GM21515 (cell line): ENCODE data around the gene PIP5K1B.

Experiments
- ATAC-seq: cut with Tn5 transposase; IDR thresholded peaks from one replicate; pipeline ENCODE4 v1.9.1; 2021; ENCODE audit not compliant: unreplicated experiment

Gene PIP5K1B

DNA sequence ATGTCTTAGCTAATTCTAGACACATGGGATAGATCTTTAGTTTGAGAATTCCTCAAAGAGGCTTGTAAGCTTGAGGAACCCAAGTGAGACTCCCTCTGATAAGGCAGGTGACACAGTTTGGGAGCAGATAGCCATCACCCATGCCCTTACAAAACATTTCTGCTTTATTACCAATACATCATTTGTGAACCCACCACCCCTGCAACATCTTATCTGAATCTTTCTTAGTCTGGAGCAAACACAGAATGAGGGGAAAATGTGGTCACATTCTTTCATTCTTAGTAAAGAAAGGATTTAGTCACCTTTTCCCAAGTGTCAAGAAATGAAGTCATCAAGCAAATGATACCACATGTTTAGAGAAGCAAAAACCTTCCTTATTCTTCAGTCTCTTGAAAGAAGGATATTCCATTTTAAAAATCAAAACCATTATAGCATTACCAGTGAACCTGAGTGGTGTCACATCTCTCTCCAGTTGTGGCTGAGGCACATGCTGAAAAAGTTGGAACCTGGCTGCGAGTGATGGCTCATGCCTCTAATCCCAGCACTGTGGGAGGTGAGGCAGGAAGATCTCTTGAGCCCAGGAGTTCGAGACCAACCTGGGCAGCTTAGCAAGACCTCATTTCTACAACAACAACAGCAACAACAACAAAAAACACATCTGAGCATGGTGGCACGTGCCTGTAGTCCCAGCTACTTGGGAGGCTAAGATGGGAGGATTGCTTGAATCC lies 243.0 kb downstream of the PIP5K1B start:
- ATAC-seq = no peak

DNA sequence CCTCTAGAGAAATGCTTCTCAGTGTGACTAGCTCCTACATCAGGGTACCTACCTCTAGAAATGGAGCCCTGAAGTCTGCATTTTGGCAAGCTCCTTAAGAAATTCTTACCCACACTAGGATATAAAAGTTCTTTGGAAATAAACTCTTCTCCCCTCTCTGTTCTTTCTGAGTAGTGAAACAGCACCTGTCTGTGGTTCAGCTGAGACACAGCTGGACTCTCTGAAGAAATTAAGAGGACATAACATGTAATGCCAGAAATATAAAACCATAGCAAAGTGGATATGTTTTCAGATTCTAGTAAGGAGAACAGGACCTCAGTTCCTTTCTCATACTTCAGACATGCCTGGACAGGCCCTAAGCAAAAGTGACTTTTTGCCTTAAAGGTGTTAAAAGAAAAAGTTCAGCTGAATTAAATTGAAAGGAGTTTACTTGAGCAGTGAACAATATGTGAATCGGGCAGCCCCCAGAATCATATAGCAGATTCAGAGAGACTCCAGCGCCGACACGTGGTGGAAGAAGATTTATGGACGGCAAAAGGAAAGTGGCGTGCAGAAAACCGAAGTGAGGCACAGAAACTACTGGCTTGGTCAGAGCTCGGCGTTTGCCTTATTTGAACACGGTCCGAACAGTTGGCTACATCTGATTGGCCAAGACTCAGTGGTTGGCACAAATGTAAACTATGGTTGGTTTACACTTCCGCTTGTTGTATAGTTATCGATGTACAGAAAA lies 244.4 kb downstream of the PIP5K1B start:
- ATAC-seq = no peak

DNA sequence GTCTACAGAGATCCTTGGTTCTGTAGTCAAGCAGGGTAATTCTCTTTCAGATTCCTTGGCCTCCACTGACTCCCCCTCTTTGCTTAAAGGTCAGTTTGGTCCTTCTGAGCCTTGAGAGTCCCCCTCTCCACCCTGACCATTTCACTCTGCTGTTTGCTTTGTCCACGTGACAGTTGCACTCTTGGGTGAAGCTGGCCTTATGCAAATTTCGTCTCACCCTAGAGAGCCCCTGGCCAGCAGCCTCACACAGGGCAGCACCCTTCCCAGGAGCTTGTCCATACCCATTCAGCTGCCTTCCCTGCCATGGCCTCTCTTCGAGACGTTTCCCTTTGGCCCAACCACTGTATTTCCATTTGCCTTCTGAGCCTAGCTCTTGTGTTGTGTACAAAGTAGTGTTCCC lies 245.1 kb downstream of the PIP5K1B start:
- no peak for ATAC-seq

DNA sequence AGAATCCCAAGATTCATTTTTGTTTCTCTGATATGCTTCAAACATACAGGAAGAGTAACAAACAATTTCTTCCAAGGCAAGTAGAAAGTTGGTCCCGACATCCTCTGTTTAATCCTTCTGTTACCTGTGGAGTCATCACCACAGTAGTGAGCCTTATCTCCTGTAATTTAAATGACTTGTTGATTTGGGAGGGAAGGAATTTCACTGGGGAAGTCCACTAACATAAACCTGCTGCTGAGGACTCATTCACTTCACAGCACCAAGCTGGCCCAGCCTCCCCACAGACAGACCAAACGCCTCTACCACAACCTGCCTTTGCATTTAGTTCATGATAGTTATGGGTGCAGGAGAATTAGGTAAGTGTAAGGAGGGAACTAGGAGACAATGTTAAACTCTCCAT lies 245.6 kb downstream of the PIP5K1B start:
- ATAC-seq = no peak

DNA sequence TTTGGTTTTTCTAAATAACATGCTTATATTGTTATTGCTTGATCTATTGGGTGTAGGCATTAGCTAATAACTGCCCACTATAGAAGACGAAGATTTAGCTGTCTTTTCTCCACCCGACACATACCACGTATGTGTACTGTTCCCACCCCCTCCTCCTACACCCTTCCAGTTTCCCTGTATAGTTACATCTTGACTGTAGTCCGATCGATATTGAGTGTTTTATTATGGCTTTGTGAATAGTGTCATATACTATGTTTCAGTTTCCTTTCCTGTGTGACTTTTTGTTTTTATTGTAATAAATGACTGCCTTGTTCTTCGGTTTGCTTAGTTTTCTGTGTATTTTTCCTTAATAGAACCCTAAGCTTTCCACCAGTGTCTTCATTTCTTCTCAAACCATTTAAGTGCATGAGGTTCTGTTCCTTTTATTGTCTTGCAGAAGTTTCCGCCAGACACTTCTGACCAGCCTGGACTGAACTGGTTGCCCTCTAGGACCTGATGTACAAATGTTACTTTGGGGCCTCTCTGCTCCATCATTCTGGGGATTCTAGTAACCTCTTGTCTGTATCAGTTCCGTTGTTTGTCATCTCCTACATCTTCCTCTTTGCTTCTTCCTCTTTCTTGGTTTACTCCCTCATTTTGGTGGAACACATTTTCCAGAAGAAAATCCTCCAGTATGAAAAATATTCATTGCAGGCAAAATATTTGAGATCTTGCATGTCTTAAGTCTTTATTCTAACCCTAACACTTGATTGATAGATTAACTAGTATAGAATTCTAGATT lies 247.0 kb downstream of the PIP5K1B start:
- peak; percentile 60 for ATAC-seq

DNA sequence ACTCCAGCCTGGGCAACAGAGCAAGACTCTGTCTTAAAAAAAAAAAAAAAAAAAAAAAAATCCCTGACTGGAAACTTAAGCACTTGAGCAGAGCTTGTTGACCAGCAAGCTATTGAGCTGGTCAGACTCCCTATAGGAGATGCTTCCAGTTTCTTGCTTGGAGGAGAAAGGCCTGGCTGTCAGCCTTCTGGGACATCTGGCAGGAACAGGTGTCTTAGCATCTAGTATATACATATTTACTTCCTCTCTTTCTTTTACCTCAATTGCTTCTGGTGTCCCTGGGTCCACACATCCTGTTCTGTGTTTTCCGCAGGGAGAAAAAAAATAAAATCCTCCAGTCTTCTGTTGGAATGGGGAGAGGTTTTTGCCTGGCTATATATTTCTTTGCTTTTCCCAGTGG lies 248.7 kb downstream of the PIP5K1B start:
- ATAC-seq = no peak

DNA sequence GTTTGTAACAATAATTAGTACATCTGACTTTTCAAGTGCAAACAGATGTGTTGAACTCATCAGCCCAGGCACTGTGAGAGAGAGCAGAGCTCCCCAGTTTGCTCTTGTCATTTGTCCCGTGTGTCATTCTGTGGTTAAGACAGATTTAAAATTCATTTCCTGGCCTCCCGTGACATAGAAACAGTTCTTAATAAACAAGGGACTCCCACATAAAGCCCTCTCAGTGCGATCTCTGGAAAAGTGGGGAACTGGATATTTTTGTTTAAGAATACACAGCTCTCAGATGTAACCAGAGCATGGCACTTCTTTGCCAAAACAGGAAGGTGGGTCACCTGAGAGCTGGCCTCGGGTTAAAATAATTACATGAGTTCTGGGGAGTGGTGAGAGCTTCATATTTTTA lies 250.3 kb downstream of the PIP5K1B start:
- ATAC-seq = no peak

DNA sequence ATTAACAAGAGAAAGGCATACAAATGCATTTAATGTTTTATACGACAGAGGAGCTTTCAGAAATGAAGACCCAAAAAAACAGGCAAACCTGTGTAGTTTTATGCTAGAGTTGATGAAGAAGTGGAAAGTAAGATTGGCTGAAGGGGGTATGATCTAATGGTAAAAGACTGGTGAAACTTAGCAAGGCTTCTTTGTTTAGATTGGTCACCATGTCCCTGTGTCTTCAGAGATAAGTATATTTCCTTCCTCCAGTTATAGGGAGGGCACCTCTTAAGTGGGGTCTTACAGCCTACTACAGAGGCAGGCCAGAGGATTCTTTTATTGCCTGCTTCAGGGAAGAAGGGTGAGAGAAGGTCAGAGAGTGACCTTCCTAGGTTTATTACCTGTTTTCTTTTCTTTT lies 252.4 kb downstream of the PIP5K1B start:
- ATAC-seq = no peak

DNA sequence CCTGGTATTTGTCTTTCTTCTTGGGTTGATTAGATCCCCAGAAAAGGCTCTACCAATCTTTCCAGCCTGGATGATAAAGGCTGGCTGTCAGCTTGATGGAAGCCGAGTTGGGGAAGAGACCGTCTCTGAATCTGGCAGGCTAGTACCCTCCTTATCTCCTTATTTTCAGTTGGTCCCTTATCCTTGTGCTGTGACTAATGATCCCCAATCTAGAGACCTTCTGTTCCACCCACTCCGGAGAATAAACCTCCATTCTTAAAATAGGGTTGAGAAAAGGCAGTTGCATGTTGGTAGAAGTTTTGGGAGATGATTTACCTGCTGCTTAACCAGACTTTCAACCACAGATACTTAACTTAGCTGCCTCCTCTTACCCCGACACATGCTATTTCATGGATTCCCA lies 256.5 kb downstream of the PIP5K1B start:
- ATAC-seq = no peak

DNA sequence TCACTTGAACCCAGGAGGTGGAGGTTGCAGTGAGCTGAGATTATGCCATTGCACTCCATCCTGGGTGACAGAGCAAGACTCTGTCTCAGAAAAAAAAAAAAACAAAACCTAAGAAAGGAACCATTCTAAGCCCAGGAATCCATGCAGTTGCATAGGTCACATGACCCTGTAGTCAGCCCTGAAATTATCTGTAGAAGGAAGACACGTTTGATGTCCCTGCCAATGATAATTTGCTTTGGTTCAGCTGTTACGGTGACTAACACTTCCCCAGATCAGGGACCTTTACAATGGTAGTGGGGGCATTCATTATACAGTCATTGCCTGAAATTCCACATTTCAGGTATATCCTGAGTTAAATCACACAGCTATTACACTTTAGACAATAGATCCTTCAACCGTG lies 258.4 kb downstream of the PIP5K1B start:
- no peak for ATAC-seq

DNA sequence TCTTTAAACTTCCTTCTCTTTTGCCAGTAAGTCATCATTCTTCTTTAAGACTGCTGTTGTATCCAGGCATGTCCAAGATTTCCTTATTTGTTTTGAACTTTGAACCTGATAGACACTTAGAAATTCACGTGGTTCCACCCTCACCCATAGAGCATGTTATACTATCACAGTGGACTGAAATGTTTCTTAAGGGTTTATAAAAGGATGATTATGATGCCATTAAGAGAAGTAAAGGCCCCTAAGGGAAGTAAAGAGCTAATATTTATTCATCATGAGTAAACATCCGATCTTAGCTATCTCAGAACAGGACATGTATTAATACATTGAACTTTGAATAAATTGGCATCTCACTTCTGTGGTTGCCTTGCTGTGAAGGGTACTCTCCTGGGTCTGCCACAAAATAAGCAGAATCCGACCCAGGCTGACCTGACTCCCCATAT lies 259.1 kb downstream of the PIP5K1B start:
- no peak for ATAC-seq

DNA sequence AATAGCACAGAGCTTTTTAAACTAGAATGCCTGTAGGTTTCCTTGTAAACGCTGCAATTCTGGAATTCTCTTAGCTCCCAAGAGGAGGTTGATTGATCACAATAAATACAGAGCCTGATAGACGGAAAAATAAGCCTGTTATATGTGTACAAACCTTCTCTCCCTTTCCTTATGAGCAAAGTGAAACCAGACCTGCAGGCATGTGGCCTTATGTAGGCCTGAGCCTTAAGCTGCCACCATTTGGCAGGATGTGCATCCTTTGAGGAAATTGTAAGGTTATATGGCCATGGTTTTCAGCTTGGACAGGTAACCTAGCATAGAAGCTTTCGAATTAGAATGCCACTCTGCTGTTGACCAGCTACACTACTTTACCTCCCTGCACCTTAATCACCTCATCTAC lies 259.7 kb downstream of the PIP5K1B start:
- no peak for ATAC-seq

DNA sequence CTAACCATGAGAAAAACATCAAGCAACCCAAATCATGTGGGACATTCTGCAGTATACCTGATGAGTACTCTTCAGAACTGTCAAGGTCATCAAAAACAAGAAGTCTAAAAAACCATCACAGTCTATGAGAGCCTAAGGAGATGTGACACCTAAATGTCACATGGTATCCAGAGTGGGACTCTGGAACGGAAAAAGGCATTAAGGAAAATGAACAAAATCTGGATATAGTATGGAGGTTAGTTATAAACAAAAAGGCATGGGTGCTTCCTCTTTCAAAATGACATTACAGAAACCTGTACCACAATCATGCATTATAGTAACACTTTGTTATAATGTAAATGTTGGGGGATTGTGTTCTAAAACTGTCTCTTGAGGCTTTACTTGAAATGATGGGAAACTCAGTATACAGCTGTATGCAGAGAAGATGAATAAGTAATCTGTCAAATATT lies 261.5 kb downstream of the PIP5K1B start:
- ATAC-seq = no peak

DNA sequence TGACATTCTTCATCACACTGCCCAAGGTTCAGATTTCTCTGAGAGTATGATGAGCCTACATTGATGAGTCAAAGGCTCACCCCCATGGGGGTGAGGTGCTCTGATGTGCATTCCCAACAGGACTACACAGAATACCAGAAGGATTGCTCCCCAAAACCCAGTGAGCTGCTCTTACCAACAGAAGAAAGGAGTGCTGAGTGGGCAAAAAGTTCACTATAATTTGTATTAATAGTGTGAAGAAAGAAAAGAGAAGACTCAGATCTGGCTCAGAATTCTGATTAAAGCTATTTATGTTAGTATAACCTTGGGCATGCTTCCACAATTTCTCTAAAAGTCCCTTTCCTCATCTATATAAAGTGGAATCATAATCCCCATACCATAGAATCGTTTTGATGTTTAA lies 262.8 kb downstream of the PIP5K1B start:
- ATAC-seq = no peak

DNA sequence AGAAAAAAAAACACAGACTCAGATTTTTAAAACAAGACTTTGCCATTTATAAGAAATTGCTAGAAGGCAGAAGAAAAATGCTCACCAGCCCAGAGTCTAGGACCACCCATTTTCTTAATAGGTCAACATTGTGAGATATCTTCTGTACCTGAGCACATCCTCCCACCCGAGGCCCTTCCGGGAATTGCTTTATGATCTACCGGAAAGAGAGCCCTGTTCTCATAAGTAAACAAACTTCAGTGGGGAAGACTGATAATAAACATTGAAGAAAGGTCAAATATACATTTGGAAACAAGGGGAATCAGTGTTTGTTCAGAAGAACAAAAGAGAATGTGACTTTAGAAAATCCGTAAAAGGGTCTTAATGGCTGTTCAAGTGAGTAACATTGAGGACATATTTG lies 264.5 kb downstream of the PIP5K1B start:
- no peak for ATAC-seq

DNA sequence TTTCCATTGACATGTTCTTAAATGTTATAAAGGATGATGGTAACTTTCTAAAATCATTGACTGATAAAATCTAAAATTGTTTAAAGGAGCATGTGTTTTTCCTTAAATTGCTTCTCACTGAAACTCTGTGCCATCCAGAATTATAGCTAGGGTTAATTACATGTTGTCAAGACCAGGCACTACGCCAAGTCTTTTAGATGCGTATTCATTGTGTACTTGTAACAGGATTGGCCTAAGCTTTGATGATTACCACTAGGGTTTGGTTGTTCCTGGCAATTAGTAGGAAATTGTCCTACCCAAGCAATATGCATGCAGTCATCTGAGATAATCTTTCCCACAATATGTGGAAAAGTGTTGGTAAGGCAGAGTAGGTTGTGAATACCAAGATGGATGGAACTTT lies 265.1 kb downstream of the PIP5K1B start:
- ATAC-seq = no peak

DNA sequence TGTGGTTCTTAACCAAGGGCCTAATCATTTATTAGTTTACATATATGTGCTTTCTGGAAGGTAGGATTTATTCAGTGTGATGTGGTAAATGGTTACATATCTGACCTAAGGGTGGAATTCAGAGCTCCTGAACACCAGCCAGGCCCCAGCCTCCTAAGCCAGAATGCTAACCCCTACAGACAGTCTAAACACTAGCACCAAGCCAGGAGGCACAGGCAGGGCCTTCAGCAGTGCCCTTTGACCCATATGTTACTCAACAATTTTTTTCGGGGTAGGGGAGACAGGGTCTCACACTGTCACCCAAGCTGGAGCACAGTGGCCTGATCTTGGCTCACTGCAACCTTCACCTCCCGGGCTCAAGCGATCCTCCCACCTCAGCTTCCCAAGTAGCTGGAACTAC lies 268.6 kb downstream of the PIP5K1B start:
- no peak for ATAC-seq

DNA sequence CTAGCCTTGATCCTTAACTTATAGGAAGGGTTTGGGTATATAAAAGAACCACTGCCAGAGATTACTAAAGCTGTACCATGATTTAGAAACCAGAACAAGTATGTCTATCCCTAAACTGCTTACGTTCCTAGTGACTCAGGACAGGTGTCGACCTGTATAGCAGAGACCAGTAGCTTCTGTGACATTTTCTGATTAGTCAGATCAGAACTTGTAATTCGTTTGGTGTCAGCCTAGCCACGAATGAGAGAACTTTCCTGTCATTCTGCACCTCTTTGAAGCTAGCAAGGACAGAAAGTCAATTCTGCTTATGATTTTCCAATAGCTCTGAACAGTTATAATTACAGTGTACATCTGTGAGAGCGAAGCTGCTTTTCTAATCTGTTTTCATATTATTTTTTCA lies 269.4 kb downstream of the PIP5K1B start:
- ATAC-seq = peak; percentile 91

DNA sequence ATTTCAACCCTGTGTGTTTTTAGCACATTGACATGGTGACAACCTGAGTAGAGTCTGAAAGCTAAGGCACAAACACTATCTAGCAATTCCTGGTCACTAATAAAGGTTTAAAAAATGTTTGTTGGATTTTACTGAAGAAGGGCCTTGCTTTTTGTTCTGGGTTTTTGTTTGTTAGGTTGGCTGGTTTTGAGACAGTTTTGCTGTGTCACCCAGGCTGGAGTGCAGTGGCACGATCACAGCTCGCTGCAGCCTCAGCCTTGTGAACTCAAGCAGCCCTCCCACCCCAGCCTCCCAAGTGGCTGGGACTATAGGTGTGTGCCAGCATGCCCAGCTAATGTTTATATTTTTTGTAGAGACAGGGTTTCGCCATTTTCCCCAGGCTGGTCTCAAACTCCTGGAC lies 269.9 kb downstream of the PIP5K1B start:
- no peak for ATAC-seq

DNA sequence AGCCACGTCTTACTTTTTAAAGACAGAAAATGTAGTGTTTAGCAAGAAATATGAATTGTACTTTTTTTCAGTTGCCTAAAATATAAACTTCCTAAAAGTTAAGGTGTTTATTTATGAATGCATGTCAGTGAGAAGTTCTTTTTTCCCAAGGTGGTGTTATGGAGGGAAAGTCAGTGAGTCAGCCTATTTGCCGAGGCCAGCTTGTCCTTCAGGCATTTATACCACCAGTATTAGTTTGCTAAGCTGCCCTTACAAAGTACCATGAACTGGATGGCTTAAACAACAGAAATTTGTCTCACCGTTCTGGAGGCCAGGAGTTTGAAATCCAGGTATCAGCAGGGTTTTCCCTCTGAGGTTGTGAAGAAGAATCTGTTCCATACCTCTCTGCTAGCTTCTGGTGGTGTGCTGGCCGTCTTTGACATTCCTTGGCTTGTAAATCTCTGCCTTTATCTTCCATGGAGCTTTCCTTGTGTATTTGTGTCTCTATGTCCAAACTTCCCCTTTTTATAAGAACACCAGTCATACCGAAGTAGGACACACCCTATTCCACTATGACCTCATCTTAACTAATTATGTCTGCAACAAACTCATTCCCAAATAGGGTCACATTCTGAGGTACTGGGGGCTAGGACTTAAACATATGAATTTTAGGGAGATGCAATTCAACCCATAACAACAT lies 270.5 kb downstream of the PIP5K1B start:
- no peak for ATAC-seq

DNA sequence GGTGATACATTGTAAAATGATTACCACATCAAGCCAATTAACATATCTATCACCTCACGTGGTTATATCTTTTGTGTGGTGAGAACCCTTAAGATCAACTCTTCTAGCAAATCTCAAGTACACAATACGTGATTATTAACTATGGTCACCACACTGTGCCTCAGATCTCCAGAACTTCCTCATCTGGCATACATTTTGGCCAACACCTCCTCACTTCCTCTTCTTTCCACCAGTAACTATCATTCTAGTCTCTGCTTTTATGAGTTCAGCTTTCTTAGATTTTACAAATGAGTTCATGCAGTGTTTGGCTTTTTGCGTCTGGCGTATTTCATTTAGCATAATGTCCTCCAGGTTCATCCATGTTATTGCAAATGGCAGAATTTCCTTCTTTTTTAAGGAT lies 273.0 kb downstream of the PIP5K1B start:
- ATAC-seq = no peak
